DOHH2 (cell line): ENCODE measurements around the gene PLB1.

Experiments used
- H3F3A ChIP-seq: fragments of 200-600 bp; sonication (generic), shearing (Covaris generic); 2 replicates; pipeline ENCODE4 v1.6.0; 2016; ENCODE audit warnings: antibody characterized with exemption, mild to moderate bottlenecking; ENCODE audit not compliant: control insufficient read depth, insufficient read depth
- H3K27ac ChIP-seq: fragments of 200-600 bp; sonication (generic); 2 replicates; pipeline ENCODE4 v1.5.1; 2014; ENCODE audit warnings: low read depth, mild to moderate bottlenecking, low read length, moderate library complexity
- H3K27me3 ChIP-seq: fragments of 200-600 bp; sonication (generic); 2 replicates; pipeline ENCODE4 v1.6.1; 2014; ENCODE audit warnings: mild to moderate bottlenecking, low read length, mixed read lengths; ENCODE audit not compliant: control insufficient read depth
- H3K36me3 ChIP-seq: fragments of 200-600 bp; sonication (generic); 2 replicates; pipeline ENCODE4 v1.6.1; 2014; ENCODE audit warnings: mild to moderate bottlenecking, low read length, moderate library complexity, mixed read lengths; ENCODE audit not compliant: control insufficient read depth
- H3K4me1 ChIP-seq: fragments of 200-600 bp; sonication (generic); 2 replicates; pipeline ENCODE4 v1.6.1; 2014; ENCODE audit warnings: mild to moderate bottlenecking, low read length, mixed read lengths; ENCODE audit not compliant: control insufficient read depth
- H3K4me2 ChIP-seq: fragments of 200-600 bp; sonication (generic); 2 replicates; pipeline ENCODE4 v1.6.0; 2014; ENCODE audit warnings: mild to moderate bottlenecking, low read length, moderate library complexity
- H3K4me3 ChIP-seq: fragments of 200-600 bp; sonication (generic); 2 replicates; pipeline ENCODE4 v1.5.1; 2014; ENCODE audit warnings: mild to moderate bottlenecking, low read length, mixed read lengths
- H3K79me2 ChIP-seq: fragments of 200-600 bp; sonication (generic); 2 replicates; pipeline ENCODE4 v1.6.1; 2014; ENCODE audit warnings: mild to moderate bottlenecking, low read length, mixed read lengths; ENCODE audit not compliant: control insufficient read depth
- H3K9me2 ChIP-seq: fragments of 200-600 bp; sonication (generic); replicated peaks from 2 replicates; pipeline ENCODE4 v1.6.1; 2014; ENCODE audit warnings: mild to moderate bottlenecking, low read length, mixed read lengths; ENCODE audit not compliant: control insufficient read depth
- H3K9me3 ChIP-seq: fragments of 200-600 bp; sonication (generic); 2 replicates; pipeline ENCODE4 v1.6.1; 2014; ENCODE audit warnings: antibody characterized with exemption, low read length, mixed read lengths; ENCODE audit not compliant: control insufficient read depth, insufficient read depth
- H4K20me1 ChIP-seq: fragments of 200-600 bp; sonication (generic); 2 replicates; pipeline ENCODE4 v1.6.0; 2014; ENCODE audit warnings: low read depth, mild to moderate bottlenecking, antibody characterized with exemption, low read length, moderate library complexity; ENCODE audit not compliant: control insufficient read depth, insufficient read depth
- EZH2phosphoT487 ChIP-seq: fragments of 200-600 bp; sonication (generic); IDR thresholded peaks from 2 replicates; pipeline ENCODE4 v1.6.1; 2017; ENCODE audit warnings: borderline replicate concordance, mild to moderate bottlenecking, antibody characterized with exemption, low read length, moderate library complexity, mixed read lengths
- TF ChIP-seq, protein P1 (sequence below): fragments of 200-600 bp; sonication (generic); IDR thresholded peaks from one replicate; pipeline ENCODE4 v1.5.1; 2014; ENCODE audit warnings: antibody characterized with exemption, mild to moderate bottlenecking, low read depth, low read length; ENCODE audit not compliant: poor library complexity, severe bottlenecking

Gene PLB1

DNA sequence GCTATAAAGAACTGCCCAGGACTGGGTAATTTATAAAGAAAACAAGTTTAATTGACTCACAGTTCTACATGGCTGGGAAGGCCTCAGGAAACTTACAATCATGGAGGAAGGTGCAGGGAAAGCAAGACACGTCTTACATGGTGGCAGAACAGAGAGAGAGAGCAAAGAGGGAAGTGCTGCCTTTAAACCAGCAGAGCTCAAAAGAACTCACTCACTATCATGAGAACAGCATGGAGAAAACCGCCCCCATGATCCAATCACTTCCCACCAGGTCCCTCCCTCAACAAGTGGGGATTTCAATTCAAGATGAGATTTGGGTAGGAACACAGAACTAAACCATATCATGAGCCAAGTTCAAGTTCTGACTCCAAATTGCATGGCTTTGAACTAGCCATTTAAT, 193.0 kb downstream of the PLB1 start:
- Histone ChIP-seq H3K79me2 (no peaks in the 10 kb centered on the region), H3K9me2 (no peaks in the 10 kb centered on the region)

DNA sequence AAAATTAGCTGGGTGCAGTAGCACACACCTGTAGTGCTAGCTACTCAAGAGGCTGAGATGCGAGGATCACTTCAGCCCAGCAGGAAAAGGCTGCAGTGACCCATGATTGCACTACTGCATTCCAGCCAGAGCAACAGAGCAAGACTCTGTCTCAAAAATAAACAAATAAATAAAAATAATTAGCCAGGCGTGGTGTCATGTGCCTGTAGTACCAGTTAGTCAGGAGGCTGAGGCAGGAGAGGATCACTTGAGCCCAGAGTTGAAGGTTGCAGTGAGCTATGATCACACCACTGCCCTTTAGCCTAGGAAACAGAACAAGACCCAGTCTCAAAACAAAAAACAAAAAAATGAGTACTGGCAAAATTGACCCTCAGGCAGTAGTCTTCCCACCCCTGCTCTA, 193.9 kb downstream of the PLB1 start:
- Histone ChIP-seq H3K79me2 (no peaks in the 10 kb centered on the region), H3K4me1 (no peaks in the 10 kb centered on the region), H3K4me3 (no peak overlapping the region), H3K4me2 (no peak overlapping the region), H4K20me1 (no peaks in the 10 kb centered on the region), H3K9me3 (no peaks in the 10 kb centered on the region), H3K27ac (no peak overlapping the region), H3K27me3 (no peaks in the 10 kb centered on the region), H3K9me2 (no peaks in the 10 kb centered on the region), H3F3A (no peaks in the 10 kb centered on the region), H3K36me3 (no peaks in the 10 kb centered on the region)
- TF ChIP-seq, protein P1, sequence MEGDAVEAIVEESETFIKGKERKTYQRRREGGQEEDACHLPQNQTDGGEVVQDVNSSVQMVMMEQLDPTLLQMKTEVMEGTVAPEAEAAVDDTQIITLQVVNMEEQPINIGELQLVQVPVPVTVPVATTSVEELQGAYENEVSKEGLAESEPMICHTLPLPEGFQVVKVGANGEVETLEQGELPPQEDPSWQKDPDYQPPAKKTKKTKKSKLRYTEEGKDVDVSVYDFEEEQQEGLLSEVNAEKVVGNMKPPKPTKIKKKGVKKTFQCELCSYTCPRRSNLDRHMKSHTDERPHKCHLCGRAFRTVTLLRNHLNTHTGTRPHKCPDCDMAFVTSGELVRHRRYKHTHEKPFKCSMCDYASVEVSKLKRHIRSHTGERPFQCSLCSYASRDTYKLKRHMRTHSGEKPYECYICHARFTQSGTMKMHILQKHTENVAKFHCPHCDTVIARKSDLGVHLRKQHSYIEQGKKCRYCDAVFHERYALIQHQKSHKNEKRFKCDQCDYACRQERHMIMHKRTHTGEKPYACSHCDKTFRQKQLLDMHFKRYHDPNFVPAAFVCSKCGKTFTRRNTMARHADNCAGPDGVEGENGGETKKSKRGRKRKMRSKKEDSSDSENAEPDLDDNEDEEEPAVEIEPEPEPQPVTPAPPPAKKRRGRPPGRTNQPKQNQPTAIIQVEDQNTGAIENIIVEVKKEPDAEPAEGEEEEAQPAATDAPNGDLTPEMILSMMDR: no peak
- no peak for TF ChIP-seq EZH2phosphoT487

More for the DNA sequence above, 193.0 kb downstream of the PLB1 start:
- H3K4me3 ChIP-seq: no peak overlapping the region
- TF ChIP-seq, protein P1: no peak
- no peak for TF ChIP-seq EZH2phosphoT487
- no peaks in the 10 kb centered on the region for H3K36me3 ChIP-seq
- no peaks in the 10 kb centered on the region for H3F3A ChIP-seq
- H3K27me3 ChIP-seq: no peaks in the 10 kb centered on the region
- no peak overlapping the region for H3K4me2 ChIP-seq
- no peaks in the 10 kb centered on the region for H3K9me3 ChIP-seq
- no peaks in the 10 kb centered on the region for H4K20me1 ChIP-seq
- H3K4me1 ChIP-seq: no peaks in the 10 kb centered on the region
- no peak overlapping the region for H3K27ac ChIP-seq

DNA sequence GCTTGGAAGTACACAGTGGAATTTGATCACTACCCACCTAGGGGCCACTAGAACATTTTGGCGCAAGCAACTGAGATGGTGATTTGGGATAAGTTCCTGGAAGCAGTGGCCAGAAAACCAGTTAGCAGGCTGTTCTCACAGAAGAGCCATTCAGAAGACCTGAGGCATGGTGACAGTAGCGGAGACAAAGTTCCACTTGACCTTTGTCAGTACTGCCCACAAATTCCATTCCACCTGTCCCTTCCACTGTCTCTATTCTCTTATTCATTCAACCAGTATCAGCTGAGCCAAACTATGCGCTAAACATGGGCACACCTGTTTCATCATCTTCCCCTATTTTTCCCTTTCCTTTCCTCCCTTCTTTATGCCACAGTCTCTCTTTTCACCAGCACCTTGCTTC, 196.6 kb downstream of the PLB1 start:
- Histone ChIP-seq H3F3A (no peaks in the 10 kb centered on the region), H3K36me3 (no peaks in the 10 kb centered on the region), H3K9me3 (no peaks in the 10 kb centered on the region), H3K79me2 (no peaks in the 10 kb centered on the region), H3K4me2 (no peak overlapping the region), H3K27ac (no peak overlapping the region), H3K4me1 (no peaks in the 10 kb centered on the region), H3K9me2 (no peaks in the 10 kb centered on the region), H4K20me1 (no peaks in the 10 kb centered on the region), H3K4me3 (no peak overlapping the region), H3K27me3 (no peaks in the 10 kb centered on the region)
- TF ChIP-seq, protein P1: no peak
- no peak for TF ChIP-seq EZH2phosphoT487

DNA sequence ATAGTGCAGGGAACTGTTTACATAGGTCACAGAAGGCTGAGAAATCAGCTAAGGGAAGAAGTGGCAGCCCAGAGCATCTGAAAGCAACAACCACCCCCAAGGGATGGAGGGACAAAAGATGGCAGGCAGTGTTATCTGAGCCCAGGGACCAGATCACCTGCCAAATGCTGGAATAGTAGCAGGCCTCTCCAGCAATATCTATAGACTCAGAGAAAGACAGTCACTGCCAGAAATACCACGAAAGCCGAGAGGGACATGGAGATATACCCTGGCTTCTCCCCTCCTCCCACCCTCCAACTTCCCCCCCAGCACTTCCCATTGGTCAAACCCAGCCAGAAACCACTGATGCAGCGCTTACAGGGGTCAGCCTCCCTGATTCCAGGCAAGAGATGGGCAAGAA, 197.4 kb downstream of the PLB1 start:
- no peak for TF ChIP-seq EZH2phosphoT487
- TF ChIP-seq, protein P1: no peak
- H3K4me3 ChIP-seq: no peak overlapping the region
- no peaks in the 10 kb centered on the region for H3F3A ChIP-seq
- H3K4me2 ChIP-seq: no peak overlapping the region
- H3K27ac ChIP-seq: no peak overlapping the region
- no peaks in the 10 kb centered on the region for H3K27me3 ChIP-seq
- H3K4me1 ChIP-seq: no peaks in the 10 kb centered on the region
- no peaks in the 10 kb centered on the region for H3K36me3 ChIP-seq
- H3K79me2 ChIP-seq: no peaks in the 10 kb centered on the region
- H3K9me2 ChIP-seq: no peaks in the 10 kb centered on the region
- no peaks in the 10 kb centered on the region for H4K20me1 ChIP-seq
- no peaks in the 10 kb centered on the region for H3K9me3 ChIP-seq
